Measurements from ENCODE around the gene AMOTL2. TPM values are rescaled to one million over a fixed set of nuclear protein-coding genes. Genes with fewer than 3 reads are reported as not detected.

Gene AMOTL2
- total RNA-seq, 1 experiment from 2014 or later, result 30.9 TPM

DNA sequence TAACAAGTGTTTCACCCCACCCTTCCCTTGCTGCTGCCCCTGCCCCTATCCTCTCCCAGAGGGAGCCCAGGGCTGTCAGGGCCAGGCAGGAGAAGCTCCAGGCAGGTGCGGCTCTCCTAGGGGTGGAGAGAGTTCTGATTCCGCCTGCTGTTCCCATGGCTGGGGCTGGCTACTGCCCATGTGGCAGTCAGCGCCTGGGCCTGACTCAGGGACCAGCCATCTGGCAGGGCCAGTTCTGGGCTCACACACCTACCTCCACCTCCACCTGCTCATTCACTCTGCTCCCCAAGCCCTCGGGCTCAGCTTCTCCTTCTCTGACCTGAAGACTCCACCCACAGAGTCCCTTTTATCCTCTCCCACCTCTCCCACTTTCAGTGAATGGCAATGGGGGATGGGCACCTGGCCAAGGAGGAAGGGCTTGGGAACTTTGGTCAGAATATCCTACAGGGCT, 23.4 kb downstream of the AMOTL2 start:
- H3K27ac ChIP-seq (ENCODE audit: insufficient read length, low read depth, low read length), result no peak overlapping the region
- DNase-seq, result no peak
- no peak overlapping the region for H3K9ac ChIP-seq (ENCODE audit: extremely low read depth, insufficient read length, low read length)
- TF ChIP-seq, protein P1, sequence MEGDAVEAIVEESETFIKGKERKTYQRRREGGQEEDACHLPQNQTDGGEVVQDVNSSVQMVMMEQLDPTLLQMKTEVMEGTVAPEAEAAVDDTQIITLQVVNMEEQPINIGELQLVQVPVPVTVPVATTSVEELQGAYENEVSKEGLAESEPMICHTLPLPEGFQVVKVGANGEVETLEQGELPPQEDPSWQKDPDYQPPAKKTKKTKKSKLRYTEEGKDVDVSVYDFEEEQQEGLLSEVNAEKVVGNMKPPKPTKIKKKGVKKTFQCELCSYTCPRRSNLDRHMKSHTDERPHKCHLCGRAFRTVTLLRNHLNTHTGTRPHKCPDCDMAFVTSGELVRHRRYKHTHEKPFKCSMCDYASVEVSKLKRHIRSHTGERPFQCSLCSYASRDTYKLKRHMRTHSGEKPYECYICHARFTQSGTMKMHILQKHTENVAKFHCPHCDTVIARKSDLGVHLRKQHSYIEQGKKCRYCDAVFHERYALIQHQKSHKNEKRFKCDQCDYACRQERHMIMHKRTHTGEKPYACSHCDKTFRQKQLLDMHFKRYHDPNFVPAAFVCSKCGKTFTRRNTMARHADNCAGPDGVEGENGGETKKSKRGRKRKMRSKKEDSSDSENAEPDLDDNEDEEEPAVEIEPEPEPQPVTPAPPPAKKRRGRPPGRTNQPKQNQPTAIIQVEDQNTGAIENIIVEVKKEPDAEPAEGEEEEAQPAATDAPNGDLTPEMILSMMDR (conservative IDR thresholded peaks at IDR 0.05), result no peak
- no peak overlapping the region for H2BK20ac ChIP-seq (ENCODE audit: low read depth, low read length, poor library complexity, severe bottlenecking)
- H2AK5ac ChIP-seq (ENCODE audit: insufficient read length, low read length), result no peak overlapping the region
- no peak overlapping the region for H3K56ac ChIP-seq (ENCODE audit: insufficient read length, low read depth, low read length)
- peaks cover 2% of the 10 kb centered on the region; the same call in 1 of the 2 replicates for H3K27me3 Mint-ChIP-seq (ENCODE audit: low read depth)
- H3K4ac ChIP-seq (ENCODE audit: low read depth, low read length), result no peak overlapping the region
- H3K36me3 Mint-ChIP-seq (ENCODE audit: insufficient read depth in 1 of 3, low read depth in 3 of 3), result peaks cover 12 to 22% (median 21%) of the 10 kb centered on the region in 3 experiments
- peaks cover 2% of the 10 kb centered on the region for H4K20me1 ChIP-seq (ENCODE audit: control insufficient read depth, insufficient read depth, insufficient read length)
- no peak overlapping the region for H3K4me2 ChIP-seq (ENCODE audit: insufficient read depth, insufficient read length, low read length)
- peaks cover 4 to 7% of the 10 kb centered on the region in 2 experiments; a peak in 2 of 5 replicates for H3K9me3 Mint-ChIP-seq
- no CpG with 5 or more reads among the region's 4 CpGs for WGBS (ENCODE audit: extremely low coverage, insufficient read length, low lambda C conversion rate)
- no peaks in the 10 kb centered on the region for H3K9me3 ChIP-seq (ENCODE audit: control insufficient read depth, low read depth, low read length)
- no peak overlapping the region for H4K8ac ChIP-seq (replicated peaks; ENCODE audit: insufficient read length, low read depth, low read length)
- no peak overlapping the region for H3K23ac ChIP-seq (ENCODE audit: insufficient read length, low read depth, low read length)
- H2AFZ ChIP-seq (ENCODE audit: low read length), result no peak overlapping the region
- H2BK15ac ChIP-seq (ENCODE audit: low read depth, low read length), result no peak overlapping the region
- no peak overlapping the region for H3T11ph ChIP-seq (ENCODE audit: low read length)
- no peak overlapping the region for H3K14ac ChIP-seq (ENCODE audit: insufficient read depth, low read length)
- H3K4me3 Mint-ChIP-seq, result no peak overlapping the region
- no peaks in the 10 kb centered on the region for H3K79me1 ChIP-seq (ENCODE audit: insufficient read depth, low read depth, low read length, poor library complexity, severe bottlenecking)
- H3K18ac ChIP-seq (ENCODE audit: insufficient read length, low read depth, low read length), result no peak overlapping the region
- no peak overlapping the region for H4K5ac ChIP-seq (ENCODE audit: insufficient read length, low read depth, low read length)
- H3K27ac Mint-ChIP-seq, result peak overlapping the region in 2 of 3 experiments; percentile 24 to 29; a peak in 2 of 7 replicates
- no peaks in the 10 kb centered on the region for H3K27me3 ChIP-seq (ENCODE audit: insufficient read depth, low read length)
- H2BK5ac ChIP-seq (ENCODE audit: insufficient read length, low read length), result no peak overlapping the region
- H3K79me2 ChIP-seq (ENCODE audit: insufficient read depth, low read length), result no peaks in the 10 kb centered on the region
- no peak overlapping the region for H2BK120ac ChIP-seq (ENCODE audit: low read depth, low read length, poor library complexity, severe bottlenecking)
- H3K4me1 Mint-ChIP-seq, result peaks cover 14 to 17% of the 10 kb centered on the region in 2 experiments
- H3K4me1 ChIP-seq (ENCODE audit: insufficient read depth, low read length), result no peaks in the 10 kb centered on the region
- H4K91ac ChIP-seq (ENCODE audit: insufficient read length, low read depth, low read length), result no peak overlapping the region
- no peaks in the 10 kb centered on the region for H3K23me2 ChIP-seq (ENCODE audit: insufficient read length, low read depth, low read length, poor library complexity, severe bottlenecking)
- H2BK12ac ChIP-seq (ENCODE audit: insufficient read length, low read depth, low read length), result no peak overlapping the region

All from H9 (cell line).